Esophagus mucosa (tissue), 1 donor: Measurements from ENCODE around the gene TXNL4B. TPM values are rescaled to one million over a fixed set of nuclear protein-coding genes. Genes with fewer than 3 reads are reported as not detected.
"Not testable (repeated sequence)": the region's sequence is repeated elsewhere in the genome, so short reads cannot be mapped to it uniquely, and the experiment has no call there.

Experiments
- ATAC-seq: fragments of 200-7000 bp; cut with Tn5 transposase; one replicate; pipeline ENCODE4 v1.9.1; 2020
- total RNA-seq: library from RNA; stranded (reverse); gene quantifications from one replicate; pipeline ENCODE4 v1.2.4, GENCODE V29; 2023
- donor health status: DM: yes; HTN: yes; CAD: no.

TXNL4B gene
- total RNA-seq, 1 donor from 2014 or later: 10.0 TPM

DNA sequence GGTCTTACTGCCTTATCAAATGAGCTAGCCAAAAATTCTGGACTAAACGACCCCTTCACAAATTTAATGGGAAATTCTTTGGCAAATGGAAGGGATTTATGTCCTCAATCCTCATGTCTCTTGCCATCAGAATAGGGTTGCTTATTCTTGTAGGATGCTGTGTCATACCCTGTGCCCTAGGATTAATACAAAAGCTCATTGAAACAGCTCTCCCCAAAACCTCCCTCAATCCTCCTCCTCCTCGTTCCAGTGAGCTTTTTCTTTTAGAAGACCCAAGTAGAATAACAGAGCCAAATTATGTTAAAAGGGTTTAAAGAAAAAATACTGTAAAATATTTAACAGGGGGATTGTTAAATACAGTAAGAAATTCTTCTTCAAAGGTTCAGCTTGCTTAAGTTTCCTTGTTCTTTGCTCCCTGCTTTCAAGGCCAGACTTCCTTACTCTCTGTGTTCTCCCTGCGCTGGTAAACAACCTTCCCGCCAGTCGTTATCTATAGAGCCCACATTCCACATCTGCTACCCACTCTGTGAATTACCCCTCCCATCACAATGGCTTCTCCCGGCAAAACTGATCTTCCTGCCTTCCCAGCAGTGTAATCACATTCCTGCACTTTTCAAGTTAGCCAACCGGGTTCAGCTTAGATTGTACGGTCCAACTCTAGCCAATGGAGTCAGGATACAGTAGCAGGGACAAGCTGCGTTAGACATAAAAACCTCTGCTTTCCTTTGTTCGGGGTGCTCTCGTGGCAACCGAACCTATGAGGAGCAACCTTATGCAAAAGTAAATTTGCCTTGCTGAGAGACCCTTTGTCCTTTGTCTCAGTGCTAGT lies 20.7 kb downstream of the TXNL4B start:
- ATAC-seq: no peak

DNA sequence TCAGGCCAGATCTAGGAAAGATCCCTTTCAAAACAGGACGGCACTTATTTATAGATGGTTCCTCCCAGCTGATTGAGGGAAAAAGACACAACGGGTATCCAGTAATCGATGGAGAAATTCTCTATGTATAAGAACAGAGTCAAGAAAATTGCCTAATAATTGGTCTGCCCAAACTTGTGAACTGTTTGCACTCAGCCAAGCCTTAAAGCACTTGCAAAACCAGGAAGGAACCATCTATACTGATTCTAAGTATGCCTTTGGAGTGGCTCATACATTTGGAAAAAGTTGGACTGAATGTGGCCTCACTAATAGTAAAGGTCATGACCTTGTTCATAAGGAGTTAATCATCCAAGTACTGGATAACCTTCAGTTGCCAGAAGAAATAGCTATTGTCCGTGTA lies 24.5 kb downstream of the TXNL4B start:
- ATAC-seq: peak; percentile 47

DNA sequence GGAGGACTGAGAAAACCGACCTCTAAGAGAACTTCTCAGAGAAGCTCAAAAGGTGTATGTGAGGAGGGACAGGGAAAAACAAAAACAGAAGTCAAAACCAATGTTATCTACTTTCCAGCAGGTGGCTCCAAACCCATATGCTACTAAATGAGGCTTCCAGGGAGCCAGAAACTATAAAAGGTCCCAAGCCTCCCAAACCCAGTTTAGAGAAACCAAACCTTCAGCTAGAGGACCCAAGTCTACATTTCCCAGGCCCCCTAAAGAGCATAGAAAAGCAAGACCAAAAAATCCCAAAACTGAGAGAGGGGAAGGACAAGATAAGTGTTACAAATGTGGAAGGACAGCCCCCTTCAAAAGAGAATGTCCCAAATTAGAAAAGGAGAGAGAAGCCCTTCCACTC lies 26.7 kb downstream of the TXNL4B start:
- ATAC-seq: peak; percentile 47

DNA sequence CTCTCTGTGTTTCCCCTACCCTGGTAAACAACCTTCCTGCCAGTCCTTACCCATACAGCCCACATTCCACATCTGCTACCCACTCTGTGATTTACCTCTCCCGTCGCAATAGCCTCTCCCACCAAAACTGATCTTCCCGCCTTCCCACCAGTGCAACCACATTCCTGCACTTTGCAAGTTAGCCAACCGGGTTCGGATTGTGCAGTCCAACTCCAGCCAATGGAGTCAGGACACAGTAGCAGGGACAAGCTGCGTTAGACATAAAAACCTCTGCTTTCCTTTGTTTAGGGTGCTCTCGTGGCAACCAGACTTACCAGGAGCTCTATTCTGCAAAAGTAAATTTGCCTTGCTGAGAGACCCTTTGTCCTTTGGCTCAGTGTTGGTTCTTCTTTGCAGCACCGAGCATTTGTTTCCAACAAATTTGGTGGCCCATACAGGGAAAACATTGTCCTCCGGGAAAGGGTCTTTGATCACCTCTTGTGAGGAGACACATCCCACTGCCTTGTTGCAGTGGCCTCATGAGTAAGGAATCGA lies 29.0 kb downstream of the TXNL4B start:
- no peak for ATAC-seq

DNA sequence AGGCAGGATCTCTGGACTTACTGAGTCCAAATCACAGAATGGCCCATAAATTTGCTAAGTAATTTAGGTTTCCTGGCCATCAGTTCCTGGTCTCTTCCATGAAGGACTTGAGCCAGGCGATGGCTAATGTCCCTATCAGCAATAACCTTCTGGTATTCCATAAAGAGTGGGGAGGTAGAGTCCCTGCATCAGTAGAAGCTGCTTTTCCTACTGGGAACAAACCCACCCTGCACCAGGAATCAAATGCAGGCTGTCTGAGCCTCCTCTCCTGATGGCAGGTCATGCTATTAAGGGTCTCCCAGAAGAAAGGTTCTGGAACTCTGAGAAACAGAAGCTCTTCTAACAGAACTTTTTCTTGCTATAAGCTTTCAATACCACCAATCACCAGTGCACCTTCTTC lies 31.9 kb downstream of the TXNL4B start:
- no peak for ATAC-seq

DNA sequence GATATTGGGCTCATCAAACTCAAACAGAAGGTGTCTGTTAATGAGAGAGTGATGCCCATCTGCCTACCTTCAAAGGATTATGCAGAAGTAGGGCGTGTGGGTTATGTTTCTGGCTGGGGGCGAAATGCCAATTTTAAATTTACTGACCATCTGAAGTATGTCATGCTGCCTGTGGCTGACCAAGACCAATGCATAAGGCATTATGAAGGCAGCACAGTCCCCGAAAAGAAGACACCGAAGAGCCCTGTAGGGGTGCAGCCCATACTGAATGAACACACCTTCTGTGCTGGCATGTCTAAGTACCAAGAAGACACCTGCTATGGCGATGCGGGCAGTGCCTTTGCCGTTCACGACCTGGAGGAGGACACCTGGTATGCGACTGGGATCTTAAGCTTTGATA lies 33.0 kb downstream of the TXNL4B start:
- ATAC-seq: no peak

DNA sequence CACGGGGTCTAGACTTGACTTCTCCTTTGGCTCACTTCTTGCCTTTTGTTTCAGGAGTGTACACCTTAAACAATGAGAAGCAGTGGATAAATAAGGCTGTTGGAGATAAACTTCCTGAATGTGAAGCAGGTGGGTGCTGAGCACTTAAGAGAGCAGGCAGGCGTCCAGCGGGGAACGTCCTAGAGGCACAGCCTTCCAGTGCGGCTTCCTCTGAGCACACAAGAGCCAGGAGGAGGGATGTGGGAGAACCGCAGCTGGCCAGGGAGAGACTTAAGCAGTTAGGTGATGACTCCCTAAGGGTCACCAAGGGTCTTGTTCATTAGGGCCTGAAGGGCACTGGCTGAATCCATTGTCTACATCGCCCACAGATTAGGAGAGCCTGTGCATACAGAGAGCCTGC lies 34.4 kb downstream of the TXNL4B start:
- not testable (repeated sequence) for ATAC-seq

DNA sequence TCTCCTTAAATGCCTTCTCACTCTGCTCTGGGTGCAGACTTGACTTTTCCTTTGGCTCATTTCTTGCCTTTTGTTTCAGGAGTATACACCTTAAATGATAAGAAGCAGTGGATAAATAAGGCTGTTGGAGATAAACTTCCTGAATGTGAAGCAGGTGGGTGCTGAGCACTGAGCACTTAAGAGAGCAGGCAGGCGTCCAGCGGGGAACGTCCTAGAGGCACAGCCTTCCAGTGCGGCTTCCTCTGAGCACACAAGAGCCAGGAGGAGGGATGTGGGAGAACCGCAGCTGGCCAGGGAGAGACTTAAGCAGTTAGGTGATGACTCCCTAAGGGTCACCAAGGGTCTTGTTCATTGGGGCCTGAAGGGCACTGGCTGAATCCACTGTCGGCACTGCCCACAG lies 36.1 kb downstream of the TXNL4B start:
- ATAC-seq: not testable (repeated sequence)

DNA sequence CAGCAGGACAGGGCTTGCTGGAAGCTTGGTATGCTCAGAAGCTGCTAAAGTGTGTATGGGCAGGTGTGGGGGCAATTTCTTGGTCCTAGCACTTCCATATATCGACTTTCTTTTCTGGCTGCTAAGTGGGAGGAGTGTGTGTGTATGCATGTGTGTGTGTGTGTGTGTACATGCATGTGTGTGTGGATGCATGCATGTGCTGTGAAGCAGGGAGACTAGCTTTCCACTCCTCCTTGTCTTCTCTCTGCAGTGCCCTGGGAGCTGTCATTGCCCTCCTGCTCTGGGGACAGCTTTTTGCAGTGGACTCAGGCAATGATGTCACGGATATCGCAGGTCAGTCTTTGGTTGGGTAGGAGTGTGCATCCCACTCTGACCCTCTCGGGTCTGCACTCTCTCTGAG lies 37.5 kb downstream of the TXNL4B start:
- ATAC-seq: no peak

DNA sequence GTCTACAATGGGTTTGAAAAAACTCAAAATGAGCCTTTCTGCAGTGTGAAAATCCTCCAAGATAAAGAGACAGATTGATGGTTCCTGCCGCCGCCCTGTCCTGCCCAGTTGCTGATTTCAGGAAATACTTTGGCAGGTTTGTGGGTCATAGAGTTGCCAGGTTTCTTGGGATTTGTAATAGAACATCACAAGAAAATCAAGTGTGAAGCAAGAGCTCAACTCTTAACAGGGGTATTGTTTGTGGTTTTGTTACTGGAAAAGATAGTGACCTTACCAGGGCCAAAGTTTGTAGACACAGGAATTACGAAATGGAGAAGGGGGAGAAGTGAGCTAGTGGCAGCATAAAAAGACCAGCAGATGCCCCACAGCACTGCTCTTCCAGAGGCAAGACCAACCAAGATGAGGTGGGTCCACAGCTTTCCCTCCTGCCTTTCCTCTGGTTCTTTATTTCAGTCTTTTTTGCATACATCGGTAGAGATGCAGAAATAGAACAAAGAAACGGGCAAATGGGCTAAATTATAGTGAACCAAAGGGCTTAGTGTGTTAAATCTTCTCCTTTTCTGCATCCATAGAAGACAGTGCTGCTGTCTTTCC lies 39.1 kb downstream of the TXNL4B start, which contains the start of gene HP:
Gene HP, plus strand, starts transcription at position 252 of the 594 bp plus-strand sequence. Its CDS starts 148 bp downstream, at position 400.
- not testable (repeated sequence) for ATAC-seq

DNA sequence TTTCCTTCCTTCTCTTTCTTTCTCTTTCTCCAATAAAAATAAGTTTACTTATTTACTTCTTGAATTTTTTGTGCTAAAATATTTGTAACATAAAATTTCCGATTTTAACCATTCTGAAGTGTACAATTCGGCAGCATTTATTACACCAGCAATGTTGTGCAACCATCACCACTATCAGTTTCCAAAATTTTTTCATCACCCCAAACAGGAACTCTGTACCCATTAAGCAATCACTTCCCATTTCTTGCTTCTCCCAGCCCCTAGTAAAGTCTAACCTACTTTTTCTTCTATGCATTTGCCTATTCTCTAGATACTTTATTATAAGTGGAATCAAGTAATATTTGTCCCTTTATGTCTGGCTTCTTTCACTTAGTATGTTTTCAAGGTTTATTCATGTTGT lies 41.6 kb downstream of the TXNL4B start:
- ATAC-seq: no peak

DNA sequence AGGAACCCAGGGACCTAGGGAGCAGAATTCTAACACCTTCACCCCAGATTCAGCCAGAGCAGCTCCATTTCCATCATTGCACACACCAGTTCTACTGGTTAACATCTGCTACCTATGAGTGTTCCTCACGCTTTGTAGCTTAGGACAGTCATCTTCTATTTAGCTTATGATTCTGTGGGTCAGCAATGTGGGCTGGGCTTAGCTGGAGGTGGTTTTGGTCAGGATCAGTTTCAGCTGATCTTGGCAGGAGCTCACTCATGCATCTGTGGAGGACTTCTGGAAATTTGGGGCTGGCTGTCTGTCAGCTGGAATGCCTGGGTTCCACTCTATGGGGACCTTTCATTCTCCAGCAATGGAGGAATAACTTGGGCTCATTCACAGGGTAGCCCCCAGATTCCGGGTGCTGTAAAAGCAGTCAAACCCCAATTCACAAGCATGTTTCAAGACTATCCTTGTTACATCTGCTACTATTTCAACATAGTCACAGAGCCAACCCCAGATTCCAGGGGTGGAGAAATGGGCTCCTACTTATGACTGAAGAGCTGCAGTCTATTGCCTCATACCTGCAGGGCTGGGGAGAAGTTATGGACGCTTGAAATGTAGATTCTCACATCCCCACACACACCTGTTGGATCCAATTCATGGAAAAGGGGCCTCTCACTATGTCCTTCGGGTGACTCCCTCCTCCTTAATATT lies 42.5 kb downstream of the TXNL4B start:
- ATAC-seq: peak; percentile 81

DNA sequence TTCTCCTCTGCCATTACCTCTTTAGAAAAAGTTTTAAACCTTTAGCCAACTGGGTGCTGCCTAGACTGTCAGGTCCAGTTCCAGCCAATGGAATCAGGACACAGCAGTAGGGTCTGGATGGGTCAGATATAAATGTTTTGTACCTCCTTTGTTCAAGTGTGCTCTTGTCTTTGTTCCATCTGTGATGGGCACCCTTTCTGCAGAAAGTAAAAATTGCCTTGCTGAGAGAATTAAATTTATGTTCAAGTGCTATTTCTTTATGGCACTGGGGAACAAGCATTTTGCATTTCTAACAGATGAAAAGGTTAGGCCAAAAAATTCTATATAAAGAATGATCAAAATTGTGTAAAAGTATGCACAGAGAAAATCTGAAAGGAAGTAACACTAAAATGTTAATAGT lies 44.3 kb downstream of the TXNL4B start:
- ATAC-seq: no peak

DNA sequence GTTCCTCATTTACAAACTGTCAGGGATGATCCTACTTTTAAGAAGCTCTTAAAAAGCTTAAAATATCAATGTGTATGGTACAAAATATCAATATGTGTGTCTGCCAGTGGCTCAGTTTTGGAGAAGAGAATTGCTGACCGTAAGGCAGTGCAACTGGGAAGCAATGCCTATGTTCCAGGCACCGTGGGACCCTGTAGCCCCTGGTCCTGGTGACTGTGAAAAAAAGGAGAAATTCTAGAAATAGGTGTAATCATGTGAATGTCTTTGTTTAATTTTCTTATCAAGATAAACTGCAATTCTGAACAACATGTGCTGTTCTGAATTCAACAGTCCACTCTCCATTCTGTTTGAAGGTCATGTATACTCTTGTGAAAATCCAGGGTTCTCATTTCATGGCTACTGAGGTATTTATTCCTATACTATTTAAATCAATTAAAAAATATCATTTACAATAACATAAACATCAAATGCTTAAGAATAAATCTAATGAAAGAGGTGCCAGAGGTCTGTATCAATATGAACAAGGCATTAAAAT lies 48.5 kb downstream of the TXNL4B start:
- ATAC-seq: no peak

DNA sequence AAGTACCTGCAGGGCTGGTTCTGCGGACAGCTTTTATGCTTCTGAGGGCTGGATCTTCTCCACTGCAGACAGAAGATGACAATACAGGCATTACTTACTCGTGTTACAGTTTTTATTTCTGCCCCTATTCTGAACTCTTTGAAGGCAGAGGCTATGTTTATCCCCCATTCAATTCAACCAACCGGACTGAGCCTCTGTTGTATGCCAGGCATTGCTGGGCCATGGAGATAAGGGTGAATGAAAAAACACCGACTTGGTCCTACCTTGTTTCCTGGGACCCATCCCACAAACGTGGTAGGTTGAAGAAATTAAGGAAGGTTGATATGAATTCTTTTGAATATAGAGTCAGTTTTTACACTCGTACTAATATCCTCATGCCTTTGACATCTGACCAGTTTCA lies 49.1 kb downstream of the TXNL4B start:
- ATAC-seq: no peak

DNA sequence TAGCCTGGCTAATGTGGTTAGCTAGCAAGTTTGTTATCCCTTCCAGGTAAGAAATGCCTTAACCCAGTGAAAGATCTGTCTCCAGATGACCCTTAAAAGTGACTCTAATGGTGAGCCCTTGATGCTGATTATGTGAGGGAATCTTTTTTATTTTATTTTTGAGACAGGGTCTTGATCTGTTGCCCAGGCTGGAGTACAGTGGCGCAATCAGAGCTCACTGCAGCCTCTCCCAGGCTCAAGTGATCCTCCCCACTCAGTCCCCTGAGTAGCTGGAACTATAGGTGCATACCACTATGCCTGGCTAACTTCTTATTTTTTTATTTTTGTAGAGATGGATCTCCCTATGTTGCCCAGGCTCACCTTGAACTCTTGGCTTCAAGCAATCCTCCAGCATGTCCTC lies 49.9 kb downstream of the TXNL4B start:
- no peak for ATAC-seq

DNA sequence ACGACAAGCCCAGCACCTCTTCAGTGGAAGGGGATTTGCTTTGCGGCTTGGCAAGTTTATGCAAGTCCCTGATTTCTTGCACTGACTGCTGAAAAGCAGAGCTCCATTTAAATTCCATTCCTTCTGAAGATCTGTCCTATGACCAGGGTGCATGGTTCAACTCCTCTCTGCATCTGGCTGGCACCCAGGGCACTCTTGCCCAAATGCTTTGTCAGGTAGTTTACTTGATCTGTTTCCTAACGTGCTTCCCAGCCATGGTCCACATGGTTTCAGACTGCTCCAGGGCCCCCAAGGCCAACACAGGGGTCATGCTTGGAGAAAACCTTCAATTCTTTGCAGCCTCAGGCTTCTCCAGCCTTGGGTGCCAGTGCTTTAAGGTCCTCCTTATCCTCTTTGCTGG lies 50.4 kb downstream of the TXNL4B start:
- ATAC-seq: no peak

DNA sequence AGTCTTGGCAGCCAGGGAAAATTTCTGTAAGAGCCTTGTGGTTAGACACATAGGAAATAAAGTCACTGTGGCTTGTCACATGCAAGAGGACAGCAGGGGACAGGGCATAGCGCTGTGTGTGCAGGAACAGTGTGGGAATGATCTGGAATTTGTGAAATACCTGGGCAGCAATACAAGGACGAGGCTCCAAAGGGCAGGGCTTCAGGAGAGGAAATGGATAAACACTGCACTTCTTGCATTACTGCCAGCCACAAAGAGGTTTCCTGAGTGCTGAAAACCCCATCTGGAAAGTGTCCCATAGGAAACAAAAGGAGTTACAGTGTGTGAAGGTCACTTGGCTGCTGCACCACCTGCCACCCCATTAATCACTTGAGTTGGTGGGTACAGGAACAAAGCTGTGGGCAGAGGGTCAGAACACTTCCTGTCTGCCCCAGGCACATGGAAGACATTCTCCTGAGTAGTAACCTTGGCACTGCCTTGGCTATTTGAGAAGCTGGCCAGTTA lies 51.2 kb downstream of the TXNL4B start:
- peak; percentile 22 for ATAC-seq

DNA sequence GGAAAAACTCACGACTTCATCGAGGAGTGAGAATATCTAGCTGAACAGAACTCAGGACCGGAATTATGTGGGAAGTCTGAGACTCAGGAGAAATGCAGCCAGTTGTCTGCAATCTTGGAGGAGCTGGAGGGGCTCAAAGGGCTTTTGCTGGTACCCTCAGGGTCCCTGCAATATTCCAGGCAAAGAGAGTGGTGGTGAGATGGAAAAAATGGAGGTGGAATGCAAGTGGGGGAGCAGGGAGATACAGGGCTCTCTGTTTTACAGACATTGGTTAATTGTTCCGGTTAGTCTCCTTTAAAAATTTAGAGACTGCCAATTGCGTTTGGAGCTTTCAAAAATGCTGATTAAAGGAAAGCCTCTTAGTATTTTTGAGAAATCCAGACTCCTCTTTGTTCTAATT lies 57.3 kb downstream of the TXNL4B start:
- no peak for ATAC-seq
